Putamen (tissue), 1 donor: ENCODE data around the gene MRPS2.
"Not testable (repeated sequence)": the region's sequence is repeated elsewhere in the genome, so short reads cannot be mapped to it uniquely, and the experiment has no call there.

ENCODE experiments used
- DNase-seq: peaks from one replicate; pipeline ENCODE4 v3.0.0-alpha.2; 2016; ENCODE audit warnings: low spot score

MRPS2 gene

DNA sequence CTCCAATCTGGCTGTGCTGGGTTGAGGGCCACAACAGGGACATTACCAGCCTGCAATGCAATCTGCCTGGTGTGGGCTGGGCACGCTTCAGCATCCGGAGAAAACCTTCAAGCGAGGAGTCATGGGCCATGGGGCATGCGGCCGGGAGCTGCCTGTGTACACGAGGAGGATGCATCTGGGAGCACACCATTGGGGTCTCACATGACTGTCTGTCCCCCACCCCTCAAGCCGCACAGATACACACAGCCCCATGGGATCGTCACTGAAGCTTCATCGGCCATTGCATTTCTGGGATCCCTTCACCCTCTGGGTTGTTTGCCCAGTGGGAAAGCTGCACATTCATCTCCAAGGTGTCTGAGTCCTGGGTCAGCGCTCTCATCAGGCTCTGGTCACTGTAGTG is 30.6 kb downstream of the MRPS2 start:
- DNase-seq: no peak

GRCh38 chr9:135533113-135533512 is 32.6 kb downstream of the MRPS2 start:
- no peak for DNase-seq

GRCh38 chr9:135533674-135534073 is 33.2 kb downstream of the MRPS2 start:
- no peak for DNase-seq

DNA sequence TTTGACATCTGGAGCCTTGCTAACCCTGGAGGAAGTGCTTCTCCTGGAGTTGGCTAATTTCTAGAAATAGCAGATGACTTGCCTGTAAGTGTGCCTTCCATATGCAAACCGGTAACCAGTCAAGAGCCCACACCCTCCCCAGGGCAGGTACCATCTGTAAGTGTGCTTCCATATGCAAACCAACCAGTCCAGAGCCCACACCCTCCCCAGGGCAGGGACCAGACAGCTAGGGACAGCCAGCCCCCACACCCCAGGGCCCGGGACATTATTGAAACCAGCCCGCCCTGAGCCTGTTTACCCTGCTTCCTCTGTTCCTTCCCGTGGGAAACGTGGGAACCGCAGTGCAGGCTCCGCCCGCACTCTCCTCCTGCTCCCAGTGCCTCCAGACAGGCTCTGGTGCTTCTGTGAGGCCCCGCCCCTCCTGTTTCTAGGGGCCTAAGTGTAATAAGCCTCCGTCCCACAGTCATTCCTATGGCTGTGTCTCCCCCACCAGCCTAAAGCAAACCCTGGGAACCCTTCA is 33.8 kb downstream of the MRPS2 start:
- DNase-seq: not testable (repeated sequence)

DNA sequence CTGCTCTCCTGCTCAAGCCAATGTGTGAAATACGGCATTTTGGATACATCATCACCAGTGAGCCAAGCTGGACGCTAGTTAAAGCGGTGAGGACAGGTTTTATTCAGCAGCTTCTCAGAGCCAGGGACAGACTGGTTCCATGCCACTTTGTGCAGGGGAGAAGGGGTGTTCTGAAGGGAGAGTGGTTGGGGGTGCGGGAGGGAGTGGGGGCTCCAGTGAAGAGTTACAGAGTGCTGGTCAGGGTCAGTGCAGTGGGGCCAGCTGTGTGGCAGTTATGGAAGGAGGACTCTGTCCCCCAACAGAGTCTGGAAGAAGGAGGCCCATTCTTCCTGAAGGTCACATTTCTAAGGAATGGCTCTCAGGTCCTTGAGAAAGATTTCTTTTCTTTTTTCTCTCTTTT is 34.3 kb downstream of the MRPS2 start:
- DNase-seq: not testable (repeated sequence)

DNA sequence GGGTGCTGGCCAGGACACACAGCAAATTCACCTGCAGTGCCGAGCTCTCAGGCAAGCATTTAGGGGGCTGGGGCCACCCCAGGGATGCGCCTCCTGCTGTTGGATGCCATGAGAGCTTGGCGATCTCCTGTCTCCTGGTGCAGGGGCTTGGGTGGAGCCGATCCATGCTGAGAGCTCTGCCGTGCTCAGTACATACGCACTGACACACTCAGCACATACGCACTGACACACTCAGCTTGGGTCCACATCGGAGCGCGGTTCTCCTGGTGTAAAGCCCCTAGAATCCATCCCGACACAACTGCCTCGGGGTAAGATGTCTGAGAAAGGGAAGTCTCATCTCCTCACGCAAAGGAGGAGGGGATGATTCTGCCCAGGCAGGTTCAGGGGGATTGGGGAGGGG is 35.1 kb downstream of the MRPS2 start:
- DNase-seq: not testable (repeated sequence)

GRCh38 chr9:135536216-135536615 is 35.7 kb downstream of the MRPS2 start:
- DNase-seq: no peak

DNA sequence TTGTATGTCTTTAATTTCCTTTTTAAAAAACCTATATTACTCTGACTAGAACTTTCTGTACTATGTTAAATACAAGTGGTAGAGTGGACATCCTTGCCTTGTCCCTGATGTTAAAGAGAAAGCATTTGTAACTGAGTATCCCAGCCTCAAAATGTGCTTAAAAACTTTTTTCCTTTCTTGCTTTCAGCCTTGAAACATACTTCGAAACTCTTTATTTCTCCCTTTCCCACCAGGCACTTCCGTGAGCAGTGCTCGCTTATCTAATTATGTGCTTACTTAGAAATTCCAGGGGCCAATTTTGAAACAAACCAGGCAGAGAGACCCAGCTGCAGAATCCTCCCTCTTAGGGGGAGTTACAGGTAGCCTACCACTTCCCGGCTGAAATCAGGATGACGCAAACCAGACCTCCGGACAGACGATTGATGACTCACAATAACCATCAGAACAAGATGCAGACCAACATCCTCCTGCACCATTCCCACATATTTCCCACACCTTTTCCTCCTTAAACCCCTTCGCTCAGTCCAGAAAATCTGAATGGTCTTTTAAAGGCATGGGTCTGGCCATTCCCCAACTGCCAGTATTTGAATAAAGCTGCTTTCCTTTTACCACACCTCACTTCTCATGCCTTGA is 42.9 kb downstream of the MRPS2 start:
- DNase-seq: not testable (repeated sequence)

GRCh38 chr9:135544981-135545635 is 44.6 kb downstream of the MRPS2 start:
- DNase-seq: no peak

DNA sequence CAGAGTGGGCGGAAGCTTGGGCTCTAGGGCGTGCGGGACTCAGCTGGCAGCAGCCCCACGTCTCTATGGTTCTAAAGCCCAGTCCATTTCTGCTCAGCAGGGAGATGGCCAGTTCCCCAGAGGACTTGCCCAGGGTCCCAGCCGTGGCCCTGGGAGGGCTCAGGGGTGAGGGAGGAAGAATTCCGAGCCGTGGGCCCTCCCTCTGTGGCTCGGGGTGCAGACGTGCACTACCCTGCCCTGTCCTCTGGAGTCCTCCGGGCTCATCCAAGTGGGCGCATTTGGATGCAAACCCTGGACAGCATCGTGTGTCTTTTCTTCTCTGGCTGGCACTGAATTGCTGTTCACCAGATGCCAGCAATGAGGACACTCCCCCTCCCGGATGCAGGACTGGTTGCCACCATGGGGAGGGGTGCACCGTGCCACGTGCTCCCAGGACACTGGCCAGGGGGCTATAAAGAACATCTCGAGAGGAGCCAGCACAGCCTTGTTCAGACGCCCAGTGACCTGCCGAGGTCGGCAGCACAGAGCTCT is 45.2 kb downstream of the MRPS2 start, which contains the start of gene OBP2A:
Gene OBP2A (plus strand): TSS at position 481 of the 531 bp plus-strand sequence. CDS start 55 bp downstream, outside the sequence.
- not testable (repeated sequence) for DNase-seq

DNA sequence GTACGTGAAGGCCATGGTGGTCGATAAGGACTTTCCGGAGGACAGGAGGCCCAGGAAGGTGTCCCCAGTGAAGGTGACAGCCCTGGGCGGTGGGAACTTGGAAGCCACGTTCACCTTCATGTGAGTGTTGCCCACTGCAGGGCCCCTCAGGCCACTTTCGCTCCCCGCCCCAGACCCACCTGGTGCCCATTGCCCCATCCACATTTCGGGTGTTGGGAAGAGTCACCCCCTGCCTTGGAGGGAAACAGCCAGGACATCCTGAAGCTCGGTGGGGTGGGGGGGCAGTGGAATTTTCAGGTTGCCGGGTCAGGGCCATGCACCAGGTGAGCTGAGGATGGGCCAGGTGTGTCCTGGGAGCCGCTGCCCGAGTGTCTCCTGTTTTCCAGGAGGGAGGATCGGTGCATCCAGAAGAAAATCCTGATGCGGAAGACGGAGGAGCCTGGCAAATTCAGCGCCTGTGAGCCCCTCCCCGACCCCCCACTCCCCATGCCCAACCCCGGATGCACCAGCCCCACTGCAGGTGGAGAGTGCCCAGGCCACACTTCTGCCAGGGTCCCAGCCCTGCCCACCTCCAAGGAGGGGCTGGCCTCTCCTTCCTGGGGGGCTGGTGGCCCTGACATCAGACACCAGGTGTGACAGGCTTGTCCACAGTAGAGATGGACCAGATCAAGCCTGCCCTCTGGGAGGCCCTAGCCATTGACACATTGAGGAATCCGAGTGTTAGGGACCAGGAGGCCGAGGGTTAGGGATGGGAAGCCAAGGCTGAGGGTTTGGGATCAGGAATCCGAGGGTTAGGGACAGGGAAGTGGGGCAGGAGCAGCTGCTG is 46.5 kb downstream of the MRPS2 start:
- not testable (repeated sequence) for DNase-seq

DNA sequence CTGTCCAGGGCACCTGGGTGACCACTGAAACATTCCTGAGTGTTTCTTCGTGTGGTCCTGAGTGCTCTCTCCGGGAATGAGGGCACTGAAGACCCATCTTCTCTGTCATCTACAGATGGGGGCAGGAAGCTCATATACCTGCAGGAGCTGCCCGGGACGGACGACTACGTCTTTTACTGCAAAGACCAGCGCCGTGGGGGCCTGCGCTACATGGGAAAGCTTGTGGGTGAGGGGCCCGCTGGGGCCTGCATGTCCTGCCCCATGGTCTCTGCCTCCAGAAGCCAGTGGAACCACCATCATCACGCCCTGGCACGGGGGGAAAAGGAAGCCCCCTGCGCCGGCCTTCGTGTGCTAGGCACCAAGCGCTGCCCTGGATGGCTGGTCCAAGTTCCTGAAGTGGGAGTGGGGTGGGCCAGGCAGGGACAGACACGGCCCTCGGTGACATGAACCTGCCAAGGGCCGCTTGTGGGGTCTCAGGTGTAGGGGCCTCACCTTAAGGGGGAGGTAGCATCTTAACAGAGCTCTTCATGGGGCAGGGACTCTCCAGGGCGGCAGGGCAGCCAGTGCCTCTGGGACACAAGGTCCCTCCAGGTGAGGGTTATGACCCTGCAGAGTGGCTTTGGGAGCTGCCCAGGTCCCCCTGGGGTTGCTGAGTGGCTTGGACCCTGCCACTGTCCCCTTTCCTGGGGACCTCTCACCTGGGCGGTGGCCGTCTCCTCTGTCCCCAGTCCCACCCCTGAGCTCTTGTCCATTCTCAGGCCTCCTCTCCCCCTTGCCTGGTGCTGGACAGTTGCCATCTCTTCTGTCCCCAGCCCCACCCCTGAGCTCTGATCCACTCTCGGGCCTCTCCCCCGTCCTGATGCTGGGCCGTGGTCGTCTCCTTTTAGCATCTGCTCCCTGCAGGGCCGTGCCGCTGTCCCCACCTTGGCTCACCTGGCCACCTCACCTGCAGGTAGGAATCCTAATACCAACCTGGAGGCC is 47.6 kb downstream of the MRPS2 start:
- no peak for DNase-seq

DNA sequence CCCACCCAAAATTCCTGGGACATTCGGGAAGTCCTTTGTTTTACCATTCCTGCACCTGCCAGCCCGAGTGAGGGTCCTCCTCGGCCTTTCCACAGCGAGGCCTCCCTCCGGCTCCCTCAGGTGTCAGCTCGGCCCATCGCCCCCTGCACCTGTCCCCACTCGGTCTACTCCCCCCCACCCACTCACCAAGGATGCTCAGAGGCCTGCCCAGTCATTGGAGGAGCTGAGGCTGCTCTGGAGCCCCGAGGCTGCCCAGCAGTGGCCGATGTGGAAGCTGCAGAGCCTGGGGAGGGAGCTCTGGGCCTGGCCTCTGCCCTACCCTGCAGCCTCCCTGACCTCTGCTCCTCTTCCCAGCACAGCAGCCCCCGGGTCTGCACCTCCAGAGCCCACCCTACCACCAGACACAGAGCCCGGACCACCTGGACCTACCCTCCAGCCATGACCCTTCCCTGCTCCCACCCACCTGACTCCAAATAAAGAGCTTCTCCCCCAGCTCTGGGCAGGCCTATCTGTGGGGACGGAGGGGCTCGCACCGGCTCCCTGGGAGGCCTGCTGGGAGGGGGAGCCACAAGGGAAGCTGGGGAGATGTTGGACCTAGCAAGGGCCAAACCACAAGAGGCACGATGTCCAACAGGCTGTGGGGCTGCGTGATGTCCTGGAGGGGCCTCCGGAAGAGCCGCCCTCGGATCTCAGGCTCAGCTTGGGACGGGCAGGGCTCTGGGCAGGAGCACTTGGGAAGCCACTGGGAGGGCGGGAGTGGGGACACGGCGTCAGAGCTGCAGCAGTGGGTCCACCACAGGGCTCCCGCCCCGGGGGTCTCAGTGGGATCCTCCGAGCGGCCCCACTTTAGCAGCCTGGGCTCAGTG is 49.2 kb downstream of the MRPS2 start:
- DNase-seq: not testable (repeated sequence)

- no peak for DNase-seq
Measured at GRCh38 chr9:135550344-135550918, 49.9 kb downstream of the MRPS2 start.

DNA sequence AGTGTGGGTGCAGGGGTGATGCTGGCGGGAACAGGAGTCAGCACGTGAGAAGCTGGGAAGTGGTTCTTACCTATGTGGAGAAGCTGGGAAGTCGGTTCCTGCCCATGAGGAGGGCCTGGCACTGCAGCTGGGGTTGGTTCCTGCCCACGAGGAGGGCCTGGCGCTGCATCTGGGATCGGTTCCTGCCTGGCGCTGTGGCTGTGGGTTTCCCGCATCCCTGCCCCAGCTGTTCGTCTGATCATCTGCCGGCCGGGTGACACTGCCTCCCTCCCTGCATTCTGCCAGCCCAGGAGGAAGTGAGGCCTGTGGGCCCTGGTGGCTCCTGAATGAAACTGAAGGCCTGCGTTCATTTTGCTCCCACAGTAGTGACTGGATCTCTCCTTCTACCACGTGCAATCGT is 50.5 kb downstream of the MRPS2 start:
- no peak for DNase-seq

GRCh38 chr9:135551456-135551855 is 51.0 kb downstream of the MRPS2 start:
- DNase-seq: no peak

- DNase-seq: no peak
Measured at GRCh38 chr9:135552021-135552697, 51.7 kb downstream of the MRPS2 start.

DNA sequence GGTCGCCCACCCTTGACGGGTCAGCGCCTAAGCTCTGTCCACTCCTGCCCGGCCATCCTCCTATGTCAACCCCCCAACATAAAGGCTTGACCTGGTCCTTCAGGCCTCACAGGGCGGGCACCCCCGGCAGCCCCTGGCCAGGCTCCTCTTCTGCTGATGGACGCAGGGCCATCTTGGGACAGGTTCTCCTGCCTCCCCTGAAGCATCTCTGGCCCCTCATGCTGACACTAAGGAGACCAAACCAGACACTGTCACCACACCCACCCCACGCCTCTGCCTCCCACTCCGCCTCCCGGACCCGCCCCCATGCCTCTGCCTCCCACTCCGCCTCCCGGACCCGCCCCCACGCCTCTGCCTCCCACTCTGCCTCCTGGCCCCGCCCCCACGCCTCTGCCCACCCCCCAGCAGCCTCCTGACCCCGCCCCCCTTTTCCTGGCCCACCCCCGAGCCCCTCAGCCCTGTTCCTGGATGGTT is 52.3 kb downstream of the MRPS2 start:
- DNase-seq: no peak
